Thyroid gland (tissue), 4 donors: ENCODE measurements around the gene PAQR8. TPM values are rescaled to one million over a fixed set of nuclear protein-coding genes. Genes with fewer than 3 reads are reported as not detected.

Experiments used
- DNase-seq, 2 donors: peaks; one replicate each; pipeline ENCODE4 v3.0.0-alpha.2; 2019
- H3K27ac ChIP-seq, 3 donors: fragments of 200-600 bp; sonication (generic); 1 replicate in 2 of 3; 2 replicates in 1 of 3; pipeline ENCODE4 v1.5.1; 2016 to 2019; ENCODE audit warnings: mild to moderate bottlenecking in 1 of 3, moderate library complexity in 1 of 3
- H3K27me3 ChIP-seq: fragments of 200-600 bp; sonication (generic); one replicate; pipeline ENCODE4 v1.5.1; 2019
- H3K36me3 ChIP-seq, 2 donors: fragments of 200-600 bp; sonication (generic); one replicate each; pipeline ENCODE4 v1.5.1; 2016 to 2019
- H3K4me1 ChIP-seq, 2 donors: fragments of 200-600 bp; sonication (generic); one replicate each; pipeline ENCODE4 v1.5.1; 2017 to 2019
- H3K4me3 ChIP-seq, 3 donors: fragments of 200-600 bp; sonication (generic); replicated peaks in 1 of 3; 1 replicate in 2 of 3; 2 replicates in 1 of 3; pipeline ENCODE4 v1.5.1; 2016; ENCODE audit warnings: mild to moderate bottlenecking in 1 of 3
- H3K9me3 ChIP-seq: fragments of 200-600 bp; sonication (generic); one replicate; pipeline ENCODE4 v1.5.1; 2017
- CTCF ChIP-seq, 6 experiments: fragments of 200-600 bp in 3 of 6; fragments of 450-650 bp in 3 of 6; sonication (generic) in 3 of 6; IDR thresholded peaks; one replicate each; pipeline ENCODE4 v1.5.1; 2016 to 2019; ENCODE audit warnings: antibody characterized with exemption in 6 of 6, mild to moderate bottlenecking in 2 of 6, inconsistent platforms in 1 of 6, moderate library complexity in 1 of 6
- POLR2A ChIP-seq, 2 donors: fragments of 450-650 bp; IDR thresholded peaks; one replicate each; pipeline ENCODE4 v1.6.1; 2017; ENCODE audit warnings: antibody characterized with exemption in 2 of 2, mild to moderate bottlenecking in 2 of 2, moderate library complexity in 1 of 2
- WGBS, 2 donors: methylation state at CpG; one replicate each; pipeline ENCODE4 v1.1.5; 2017; 5-methylcytosine and 5-hydroxymethylcytosine counted together
- intact Hi-C: fragments of 100-400 bp; cut with DNase I; formaldehyde crosslinking; loops from one replicate; pipeline ENCODE4 v1.15.1; 2023
- total RNA-seq, 4 donors: library from RNA; depleted of rRNA; stranded (reverse); fragments of >200 nt; gene quantifications; one replicate each; pipeline ENCODE4 v1.2.3, GENCODE V29; 2016

PAQR8 gene
- total RNA-seq, 4 donors from 2014 or later: 2.7 to 9.7 (median 5.4) TPM

GRCh38 chr6:52362443-52363227 lies 684 bp downstream of the PAQR8 start:
- no peaks in the 10 kb centered on the region for H3K36me3 ChIP-seq
- no peaks in the 10 kb centered on the region for H3K9me3 ChIP-seq
- H3K4me1 ChIP-seq: peaks cover 14 to 30% of the 10 kb centered on the region in 2 donors
- H3K27me3 ChIP-seq: no peaks in the 10 kb centered on the region
- intact Hi-C loops: loop anchor here (10.0 kb wide), 1 partner anchor 78 kb away; the partner anchor contains the start of gene MCM3
- H3K4me3 ChIP-seq: peak overlapping the region; percentile 29 to 65 (median 48)
- 1 to 3% methylated on average over 49 to 51 of the region's 57 CpGs for WGBS, 2 donors
- DNase-seq: peak; percentile 5 to 12
- TF ChIP-seq CTCF (IDR thresholded peaks at IDR 0.05) (peak in 1 of 6 experiments; percentile 9), POLR2A (IDR thresholded peaks at IDR 0.05) (no peak)
- peak overlapping the region in 2 of 3 donors; percentile 15 to 57 for H3K27ac ChIP-seq

- no peak for TF ChIP-seq POLR2A (IDR thresholded peaks at IDR 0.05)
- no peak for TF ChIP-seq CTCF (IDR thresholded peaks at IDR 0.05)
- peak overlapping the region in 1 of 3 donors; percentile 65 for H3K4me3 ChIP-seq
- no peaks in the 10 kb centered on the region for H3K36me3 ChIP-seq
- peaks cover 14 to 30% of the 10 kb centered on the region in 2 donors for H3K4me1 ChIP-seq
- 67% methylated on average over 8 of the region's 8 CpGs for WGBS, 2 donors
- no peaks in the 10 kb centered on the region for H3K27me3 ChIP-seq
- intact Hi-C loops: loop anchor here (10.0 kb wide), 1 partner anchor 79 kb away; the partner anchor contains the start of gene MCM3
- no peaks in the 10 kb centered on the region for H3K9me3 ChIP-seq
- H3K27ac ChIP-seq: peak overlapping the region in 1 of 3 donors; percentile 57
- peak; percentile 9 to 27 for DNase-seq
These were observed 1.4 kb downstream of the PAQR8 start for GRCh38 chr6:52363228-52363867.

- no peaks in the 10 kb centered on the region for H3K27me3 ChIP-seq
- no peak overlapping the region for H3K4me3 ChIP-seq
- H3K4me1 ChIP-seq: peaks cover 14 to 30% of the 10 kb centered on the region in 2 donors
- no peaks in the 10 kb centered on the region for H3K9me3 ChIP-seq
- no peak for DNase-seq
- intact Hi-C loops: loop anchor here (10.0 kb wide), 1 partner anchor 80 kb away; the partner anchor contains the start of gene MCM3
- no peaks in the 10 kb centered on the region for H3K36me3 ChIP-seq
- 83 to 93% methylated on average over 5 of the region's 5 CpGs for WGBS, 2 donors
- no peak for TF ChIP-seq CTCF (IDR thresholded peaks at IDR 0.05)
- no peak for TF ChIP-seq POLR2A (IDR thresholded peaks at IDR 0.05)
- peak overlapping the region in 1 of 3 donors; percentile 11 for H3K27ac ChIP-seq
These were observed 2.7 kb downstream of the PAQR8 start for GRCh38 chr6:52364480-52365166.

DNA sequence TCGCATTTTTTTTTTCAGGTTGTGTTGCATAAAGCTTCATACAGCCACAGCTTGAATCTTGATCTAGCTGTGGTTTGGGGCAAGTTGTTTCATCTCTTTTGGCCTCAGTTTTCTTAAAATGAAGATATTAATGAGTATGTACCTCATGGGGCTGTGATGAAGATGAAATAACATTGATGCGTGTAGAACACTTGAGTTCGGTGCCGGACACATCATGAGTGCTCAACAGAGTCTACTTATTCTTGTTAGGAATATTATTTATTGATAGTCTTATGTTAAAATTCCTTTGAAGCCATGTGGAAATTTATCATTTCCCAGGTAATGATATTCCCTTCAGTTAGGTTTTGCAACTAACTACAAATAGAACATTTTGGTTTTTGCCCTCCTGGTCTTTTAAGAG lies 3.4 kb downstream of the PAQR8 start:
- no peaks in the 10 kb centered on the region for H3K27me3 ChIP-seq
- peaks cover 14 to 30% of the 10 kb centered on the region in 2 donors for H3K4me1 ChIP-seq
- no peak overlapping the region for H3K4me3 ChIP-seq
- no peaks in the 10 kb centered on the region for H3K36me3 ChIP-seq
- no peak for DNase-seq
- no peaks in the 10 kb centered on the region for H3K9me3 ChIP-seq
- TF ChIP-seq CTCF (IDR thresholded peaks at IDR 0.05) (no peak), POLR2A (IDR thresholded peaks at IDR 0.05) (no peak)
- H3K27ac ChIP-seq: peak overlapping the region in 2 of 3 donors; percentile 11 to 35
- 88 to 96% methylated on average over 4 of the region's 4 CpGs for WGBS, 2 donors
- intact Hi-C loops: loop anchor here (10.0 kb wide), 1 partner anchor 81 kb away; the partner anchor contains the start of gene MCM3
